Ishikawa (cell line): ENCODE measurements around the gene NLGN1.

ENCODE experiments used
- TAF1 ChIP-seq: IDR thresholded peaks from 2 replicates; pipeline ENCODE4 v1.6.1; 2012; ENCODE audit warnings: low read depth, mild to moderate bottlenecking
- TEAD4 ChIP-seq: IDR thresholded peaks from 2 replicates; pipeline ENCODE4 v1.6.1; 2012
- YY1 ChIP-seq: IDR thresholded peaks from 2 replicates; pipeline ENCODE4 v1.6.1; 2012; ENCODE audit warnings: low read depth

DNA sequence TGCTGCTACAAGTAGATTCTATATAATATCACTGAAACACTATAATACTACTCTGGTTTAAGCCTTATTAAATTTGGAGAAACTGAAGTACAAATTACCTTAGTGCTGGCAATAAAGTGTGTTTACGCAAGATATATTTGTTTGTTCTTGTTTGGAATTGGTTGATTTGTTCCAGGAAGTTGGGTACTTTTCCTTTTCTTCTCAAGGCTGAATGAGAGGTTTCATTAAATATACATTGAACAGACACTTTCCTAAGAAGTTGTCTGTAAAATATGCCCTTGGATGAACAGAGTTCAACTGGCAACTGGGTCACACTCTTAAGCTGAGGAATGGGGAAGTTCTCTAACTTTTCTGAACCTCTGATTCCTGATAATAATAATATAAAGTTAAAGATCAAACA, 919.5 kb downstream of the NLGN1 start:
- no peak for TF ChIP-seq TAF1
- TF ChIP-seq YY1 = no peak
- TF ChIP-seq TEAD4 = no peak
